Psoas muscle (tissue), 8 donors: ENCODE data around the gene HGD. TPM values are rescaled to one million over a fixed set of nuclear protein-coding genes. Genes with fewer than 3 reads are reported as not detected.

Source experiments
- ATAC-seq, 4 donors: fragments of 200-7000 bp; cut with Tn5 transposase; one replicate each; pipeline ENCODE4 v1.9.1; 2020; ENCODE audit warnings: moderate library complexity in 3 of 4, mild to moderate bottlenecking in 2 of 4
- DNase-seq, 2 donors: peaks; one replicate each; pipeline ENCODE4 v3.0.0-alpha.2; 2020
- H3K27ac ChIP-seq: fragments of 200-600 bp; one replicate; pipeline ENCODE4 v1.8.0; 2022
- H3K27me3 ChIP-seq, 3 donors: fragments of 200-600 bp in 1 of 3; one replicate each; pipeline versions ENCODE4 v1.6.1 to v1.8.0; 2013 to 2022; ENCODE audit warnings: low read length in 2 of 3, mild to moderate bottlenecking in 2 of 3, moderate library complexity in 1 of 3; ENCODE audit not compliant: insufficient read depth in 3 of 3
- H3K36me3 ChIP-seq, 2 donors: fragments of 200-600 bp in 1 of 2; one replicate each; pipeline versions ENCODE4 v1.6.1 to v1.8.0; 2013 to 2022; ENCODE audit warnings: low read depth in 1 of 2, mild to moderate bottlenecking in 1 of 2, moderate library complexity in 1 of 2; ENCODE audit not compliant: insufficient read depth in 1 of 2
- H3K4me1 ChIP-seq: fragments of 200-600 bp; one replicate; pipeline ENCODE4 v1.8.0; 2022
- H3K4me3 ChIP-seq: fragments of 200-600 bp; one replicate; pipeline ENCODE4 v1.8.0; 2022; ENCODE audit warnings: mild to moderate bottlenecking
- H3K9me3 ChIP-seq: fragments of 200-600 bp; one replicate; pipeline ENCODE4 v1.8.0; 2022
- WGBS, 3 donors: extraction: QIAGEN DNeasy Blood & Tissue Kit; methylation state at CpG; one replicate each; pipeline versions ENCODE4 v1.1.6 to v1.1.7; 2013; 5-methylcytosine and 5-hydroxymethylcytosine counted together
- intact Hi-C, 2 donors: fragments of 100-400 bp; cut with DNase I; formaldehyde crosslinking; loops; one replicate each; pipeline versions ENCODE4 v1.11.0 to v1.14.2; 2022
- polyA plus RNA-seq, 3 donors: library from polyadenylated mRNA; stranded (reverse); fragments of 200-250 nt; gene quantifications; one replicate each; pipeline ENCODE4 v1.2.3, GENCODE V29; 2013
- total RNA-seq, 4 donors: library from RNA; stranded (reverse); fragmentation: NEBNext Ultra II Directional in 2 of 4; extraction: Animal tissue kit (Norgen Biotek cat#: 25700) in 2 of 4; gene quantifications; one replicate each; pipeline versions ENCODE4 v1.2.1 to v1.2.4, GENCODE V29; 2021 to 2023
- TF ChIP-seq, protein P1 (sequence below): fragments of 200-600 bp; IDR thresholded peaks from one replicate; pipeline ENCODE4 v1.8.0; 2022; ENCODE audit warnings: antibody characterized with exemption
- donor health status: healthy with polysubstance abuse.
- donor health status: DM: no; HTN: no; CAD: no; lungs with moderate emphysema.
- donor health status: Bipolar disorder and iron deficiency.
- donor health status: healthy.
- donor health status: DM: yes; HTN: yes; CAD: no.
- donor health status: DM: no; HTN: no; CAD: no.
- donor health status: DM: no; HTN: no; CAD: no.
- donor health status: DM: yes; HTN: yes; CAD: no.

HGD gene
- total and polyA plus RNA-seq, 7 donors, result 0.09 to 0.46 (median 0.40) TPM; not detected in 2

DNA sequence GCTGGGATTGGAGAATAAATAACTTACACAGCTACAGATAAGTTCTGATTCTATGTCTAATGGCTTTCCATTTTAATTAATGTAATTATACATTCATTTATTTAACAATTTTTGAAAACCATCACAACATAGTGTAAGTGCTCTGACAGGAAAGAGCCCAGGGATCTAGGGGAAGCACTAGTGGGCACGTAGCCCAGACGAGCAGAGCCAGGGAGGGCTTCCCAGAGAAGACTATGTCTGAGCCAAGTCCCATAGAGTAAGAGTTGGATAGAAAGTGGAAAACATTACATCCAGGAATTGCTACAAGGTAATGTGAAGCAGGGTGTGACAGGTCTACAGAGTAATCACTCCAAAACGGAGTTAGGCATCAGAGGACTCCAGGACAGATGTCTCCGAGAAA lies 2.9 kb upstream of the HGD start:
- 67 to 71% (median 69%) methylated on average over 4 of the region's 4 CpGs for WGBS, 3 donors
- no peak for DNase-seq
- ATAC-seq, result no peak
- no peaks in the 10 kb centered on the region for H3K9me3 ChIP-seq
- TF ChIP-seq, protein P1, sequence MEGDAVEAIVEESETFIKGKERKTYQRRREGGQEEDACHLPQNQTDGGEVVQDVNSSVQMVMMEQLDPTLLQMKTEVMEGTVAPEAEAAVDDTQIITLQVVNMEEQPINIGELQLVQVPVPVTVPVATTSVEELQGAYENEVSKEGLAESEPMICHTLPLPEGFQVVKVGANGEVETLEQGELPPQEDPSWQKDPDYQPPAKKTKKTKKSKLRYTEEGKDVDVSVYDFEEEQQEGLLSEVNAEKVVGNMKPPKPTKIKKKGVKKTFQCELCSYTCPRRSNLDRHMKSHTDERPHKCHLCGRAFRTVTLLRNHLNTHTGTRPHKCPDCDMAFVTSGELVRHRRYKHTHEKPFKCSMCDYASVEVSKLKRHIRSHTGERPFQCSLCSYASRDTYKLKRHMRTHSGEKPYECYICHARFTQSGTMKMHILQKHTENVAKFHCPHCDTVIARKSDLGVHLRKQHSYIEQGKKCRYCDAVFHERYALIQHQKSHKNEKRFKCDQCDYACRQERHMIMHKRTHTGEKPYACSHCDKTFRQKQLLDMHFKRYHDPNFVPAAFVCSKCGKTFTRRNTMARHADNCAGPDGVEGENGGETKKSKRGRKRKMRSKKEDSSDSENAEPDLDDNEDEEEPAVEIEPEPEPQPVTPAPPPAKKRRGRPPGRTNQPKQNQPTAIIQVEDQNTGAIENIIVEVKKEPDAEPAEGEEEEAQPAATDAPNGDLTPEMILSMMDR, result no peak
- H3K4me3 ChIP-seq, result no peak overlapping the region
- intact Hi-C loops, result no loop called here
- H3K36me3 ChIP-seq, result peaks cover 0 to 18% of the 10 kb centered on the region in 2 donors
- no peaks in the 10 kb centered on the region for H3K4me1 ChIP-seq
- no peaks in the 10 kb centered on the region for H3K27me3 ChIP-seq
- no peak overlapping the region for H3K27ac ChIP-seq

DNA sequence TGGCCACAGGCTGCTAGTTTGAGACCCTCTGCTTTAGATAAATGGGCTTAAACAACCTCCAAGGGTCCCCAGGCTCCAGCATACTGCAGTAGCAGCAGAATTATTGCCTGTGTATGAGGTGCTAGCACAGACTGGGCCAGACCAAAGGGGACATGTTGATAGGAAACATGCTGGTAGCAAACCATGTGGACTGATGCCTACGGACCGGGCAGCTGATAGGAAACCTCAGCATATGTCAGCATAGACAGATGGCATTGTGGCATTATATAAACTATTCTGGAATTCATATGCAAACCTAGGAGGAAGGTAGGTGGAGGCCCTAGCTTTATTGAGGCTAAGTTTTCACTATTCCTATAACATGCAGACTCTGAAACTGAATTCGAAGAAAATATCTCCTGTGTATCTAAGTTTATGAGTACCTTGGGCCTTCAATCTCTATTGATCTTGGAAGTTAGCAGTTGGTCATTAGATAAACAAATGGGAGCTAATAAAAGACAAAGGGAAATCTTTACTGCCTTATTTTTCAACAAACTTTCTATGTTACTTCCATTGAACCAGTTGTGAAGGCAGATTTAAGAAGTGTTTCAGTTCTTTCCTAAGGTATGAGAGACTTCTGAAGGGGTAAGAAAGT lies 1.7 kb upstream of the HGD start:
- TF ChIP-seq, protein P1, result no peak
- WGBS, 3 donors, result 79 to 82% (median 80%) methylated on average over 3 of the region's 3 CpGs
- DNase-seq, result no peak
- H3K27me3 ChIP-seq, result no peaks in the 10 kb centered on the region
- H3K9me3 ChIP-seq, result no peaks in the 10 kb centered on the region
- no peak for ATAC-seq
- peaks cover 0 to 9% of the 10 kb centered on the region in 2 donors for H3K36me3 ChIP-seq
- H3K4me3 ChIP-seq, result no peak overlapping the region
- no peak overlapping the region for H3K27ac ChIP-seq
- H3K4me1 ChIP-seq, result peaks cover 6% of the 10 kb centered on the region
- intact Hi-C loops, result no loop called here

GRCh38 chr3:120683213-120683612 lies 1.2 kb upstream of the HGD start:
- no peak overlapping the region for H3K27ac ChIP-seq
- H3K4me3 ChIP-seq, result no peak overlapping the region
- 68 to 100% (median 81%) methylated on average over 1 of the region's 1 CpG for WGBS, 3 donors
- H3K9me3 ChIP-seq, result no peaks in the 10 kb centered on the region
- ATAC-seq (peak in 1 of 4 donors; percentile 43), DNase-seq (no peak)
- intact Hi-C loops, result no loop called here
- TF ChIP-seq, protein P1, result no peak
- H3K36me3 ChIP-seq, result peaks cover 0 to 3% of the 10 kb centered on the region in 2 donors
- peaks cover 7% of the 10 kb centered on the region for H3K4me1 ChIP-seq
- H3K27me3 ChIP-seq, result no peaks in the 10 kb centered on the region

DNA sequence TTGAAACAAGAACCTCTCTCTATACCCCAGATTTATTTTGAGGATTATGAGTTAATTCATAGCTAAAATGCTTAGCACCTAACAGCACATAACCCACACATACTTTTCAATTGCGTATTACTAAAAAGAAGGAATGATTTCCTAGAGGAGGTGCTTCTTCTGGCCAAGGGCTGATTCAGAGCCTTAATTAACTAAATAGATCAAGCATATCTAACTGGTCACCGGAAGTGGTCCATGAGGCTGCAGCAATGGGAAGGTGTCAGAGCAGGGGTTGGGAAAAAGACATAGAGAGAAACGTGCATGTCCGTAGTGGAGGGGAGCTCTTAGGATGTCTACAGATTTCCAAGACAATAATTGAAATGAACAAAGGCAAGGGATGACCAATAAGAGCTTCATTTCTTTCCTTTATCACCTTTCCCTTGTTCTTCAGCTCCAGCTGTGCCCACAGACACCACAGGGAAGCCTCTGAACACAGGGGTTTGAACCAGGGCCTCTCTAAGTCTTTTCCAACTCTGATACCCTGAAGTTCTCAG lies 467 bp downstream of the HGD start:
- WGBS, 3 donors, result 93 to 96% (median 94%) methylated on average over 4 of the region's 4 CpGs
- H3K27me3 ChIP-seq, result no peaks in the 10 kb centered on the region
- TF ChIP-seq, protein P1, result no peak
- H3K4me3 ChIP-seq, result no peak overlapping the region
- H3K27ac ChIP-seq, result no peak overlapping the region
- intact Hi-C loops, result no loop called here
- ATAC-seq, result no peak
- H3K4me1 ChIP-seq, result peaks cover 7% of the 10 kb centered on the region
- no peaks in the 10 kb centered on the region for H3K36me3 ChIP-seq
- no peak for DNase-seq
- H3K9me3 ChIP-seq, result no peaks in the 10 kb centered on the region

GRCh38 chr3:120681018-120681417 lies 1.0 kb downstream of the HGD start:
- intact Hi-C loops, result no loop called here

More at GRCh38 chr3:120681018-120681417, 1.0 kb downstream of the HGD start:
- H3K27ac ChIP-seq, result no peak overlapping the region
- H3K4me1 ChIP-seq, result peaks cover 7% of the 10 kb centered on the region
- no peaks in the 10 kb centered on the region for H3K9me3 ChIP-seq
- H3K27me3 ChIP-seq, result no peaks in the 10 kb centered on the region
- DNase-seq (no peak), ATAC-seq (no peak)
- no peaks in the 10 kb centered on the region for H3K36me3 ChIP-seq
- TF ChIP-seq, protein P1, result no peak
- H3K4me3 ChIP-seq, result no peak overlapping the region
- 45 to 97% (median 95%) methylated on average over 2 of the region's 2 CpGs for WGBS, 3 donors
